NOMO-1 treated with dmso at 0.1 percent for 144 hours (cell line): ENCODE data around the gene ARFGAP3.

Experiments used
- DNase-seq: peaks from one replicate; lab custom pipeline; 2025; ENCODE audit not compliant: unreplicated experiment; lab: John Stamatoyannopoulos, UW

The ARFGAP3 gene

DNA sequence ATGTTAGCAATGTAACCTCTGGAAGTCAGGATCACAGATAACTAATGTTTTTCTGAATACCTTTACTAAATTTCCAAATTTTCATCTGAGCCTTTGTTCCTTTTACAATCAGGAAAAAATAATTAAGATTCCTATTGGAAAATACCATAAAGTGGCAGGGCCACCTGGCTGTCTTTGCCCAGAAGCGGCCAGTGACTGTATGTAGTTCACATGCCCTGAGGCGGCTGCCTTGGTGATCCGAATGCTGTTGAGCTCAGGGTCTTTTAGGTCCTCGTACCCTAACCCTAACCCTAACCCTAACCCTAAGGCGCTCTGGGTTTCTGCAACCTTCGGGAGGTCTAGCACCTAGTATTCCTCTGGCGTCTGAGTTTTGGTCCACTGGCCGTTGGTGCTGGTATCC, 8.5 kb upstream of the ARFGAP3 start:
- DNase-seq, result no peak

- DNase-seq, result peak; percentile 20
These were observed 6.4 kb upstream of the ARFGAP3 start for GRCh38 chr22:42863349-42863961.

DNA sequence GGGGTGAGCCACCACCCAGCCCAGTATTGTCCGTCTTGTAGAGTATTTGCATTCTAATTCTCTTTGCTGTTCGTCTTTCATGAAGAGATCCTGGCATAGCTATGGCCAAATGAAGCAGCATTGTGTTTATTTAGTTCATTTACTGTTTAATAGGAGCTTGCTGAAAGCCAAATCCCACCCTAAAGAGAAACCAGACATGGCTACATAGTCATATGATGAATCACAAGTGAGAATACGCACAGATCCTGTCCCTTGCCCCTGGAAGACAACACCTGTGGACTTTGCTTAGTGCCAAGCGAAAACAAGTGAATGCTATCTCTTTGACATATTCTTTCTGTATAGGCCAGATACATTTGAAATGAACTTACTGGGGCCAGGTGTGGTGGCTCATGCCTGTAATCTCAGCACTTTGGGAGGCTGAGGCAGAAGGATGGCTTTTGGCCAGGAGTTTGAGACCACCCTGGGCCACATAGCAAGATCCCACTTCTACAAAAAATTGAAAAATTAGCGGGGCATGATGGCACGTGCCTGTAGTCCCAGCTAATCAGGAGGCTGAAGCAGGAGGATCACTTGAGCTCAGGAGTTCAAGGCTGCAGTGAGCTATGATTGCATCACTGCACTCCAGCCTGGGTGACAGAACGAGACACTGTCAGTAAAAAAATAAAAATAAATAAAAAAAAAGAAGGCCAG, 5.1 kb upstream of the ARFGAP3 start:
- DNase-seq, result no peak

GRCh38 chr22:42860968-42861367, 3.9 kb upstream of the ARFGAP3 start:
- no peak for DNase-seq

GRCh38 chr22:42857845-42858481, 890 bp upstream of the ARFGAP3 start:
- DNase-seq, result no peak

GRCh38 chr22:42856179-42856864, 751 bp downstream of the ARFGAP3 start:
- no peak for DNase-seq

- no peak for DNase-seq
These were observed 1.4 kb downstream of the ARFGAP3 start for GRCh38 chr22:42855721-42856120.

DNA sequence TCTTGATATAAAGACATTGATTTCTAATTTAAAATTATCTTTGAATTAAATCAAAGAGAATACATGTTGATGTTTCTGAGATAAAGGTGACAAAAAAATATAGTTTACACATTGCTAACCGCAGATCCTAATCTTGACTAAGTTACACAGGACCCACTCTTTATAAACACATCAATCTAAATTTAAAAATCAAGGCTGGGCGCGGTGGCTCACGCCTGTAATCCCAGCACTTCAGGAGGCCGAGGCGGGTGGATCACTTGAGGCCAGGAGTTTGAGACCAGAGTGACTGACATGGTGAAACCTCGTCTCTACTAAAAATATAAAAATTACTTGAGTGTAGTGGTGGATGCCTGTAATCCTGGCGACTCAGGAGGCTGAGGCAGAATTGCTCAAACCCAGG, 1.9 kb downstream of the ARFGAP3 start:
- no peak for DNase-seq

GRCh38 chr22:42848941-42849550, 8.0 kb downstream of the ARFGAP3 start:
- no peak for DNase-seq

GRCh38 chr22:42847110-42847509, 10.0 kb downstream of the ARFGAP3 start:
- DNase-seq, result no peak

- no peak for DNase-seq
These were observed 12.3 kb downstream of the ARFGAP3 start for GRCh38 chr22:42844756-42845155.

DNA sequence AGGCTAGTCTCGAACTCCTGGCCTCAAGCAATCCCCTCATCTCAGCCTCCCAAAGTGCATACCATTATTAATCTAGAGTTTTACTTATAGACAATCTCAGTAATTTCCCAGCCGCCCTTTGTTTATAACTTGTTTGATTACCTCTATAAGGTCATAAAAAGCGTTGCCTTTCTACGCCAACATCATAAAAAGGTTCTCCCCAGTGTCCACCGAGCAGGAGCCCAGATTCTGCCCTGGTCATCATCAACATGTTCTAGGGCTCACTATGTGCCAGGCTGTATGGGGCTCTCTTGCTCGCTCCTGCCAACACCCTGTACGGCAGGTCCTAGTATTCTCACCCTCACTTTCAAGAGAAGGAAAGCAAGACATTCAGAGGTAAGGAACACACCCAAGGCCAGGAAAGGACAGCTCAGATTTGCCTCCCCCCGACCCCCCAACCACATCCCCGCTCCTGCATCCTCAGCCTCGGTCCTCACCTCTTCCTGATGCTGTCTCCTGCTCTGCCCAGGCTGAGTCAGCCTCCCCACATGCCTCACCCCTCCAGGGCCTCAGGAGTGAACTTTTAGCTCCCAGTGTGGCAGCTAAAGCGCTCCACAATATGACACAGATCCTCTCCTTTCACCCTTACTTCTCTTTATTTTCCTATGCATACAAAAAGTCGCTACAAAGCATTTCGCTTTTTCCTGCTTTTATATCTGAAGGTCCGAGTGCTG, 14.3 kb downstream of the ARFGAP3 start:
- DNase-seq, result no peak

DNA sequence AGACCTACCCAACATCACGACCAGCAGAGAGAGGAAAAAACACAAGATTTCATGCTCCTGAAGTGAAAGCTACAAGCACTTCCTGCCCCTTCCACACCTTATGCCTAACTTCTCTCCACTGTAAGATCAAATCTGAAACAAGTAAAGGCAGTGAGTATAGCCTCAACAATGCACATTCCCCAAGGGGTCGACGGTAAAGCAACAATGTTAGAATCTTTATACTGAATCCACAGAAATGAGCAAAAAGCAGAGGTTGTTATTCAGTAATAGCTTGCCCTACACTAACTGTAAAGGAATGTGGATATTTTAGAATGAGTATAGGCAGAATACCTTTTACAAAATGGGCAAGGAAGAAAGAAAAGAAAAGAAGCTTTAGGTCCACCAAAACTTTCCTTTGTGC, 15.6 kb downstream of the ARFGAP3 start:
- DNase-seq, result no peak

- no peak for DNase-seq
These were observed 19.5 kb downstream of the ARFGAP3 start for GRCh38 chr22:42837556-42837955.

DNA sequence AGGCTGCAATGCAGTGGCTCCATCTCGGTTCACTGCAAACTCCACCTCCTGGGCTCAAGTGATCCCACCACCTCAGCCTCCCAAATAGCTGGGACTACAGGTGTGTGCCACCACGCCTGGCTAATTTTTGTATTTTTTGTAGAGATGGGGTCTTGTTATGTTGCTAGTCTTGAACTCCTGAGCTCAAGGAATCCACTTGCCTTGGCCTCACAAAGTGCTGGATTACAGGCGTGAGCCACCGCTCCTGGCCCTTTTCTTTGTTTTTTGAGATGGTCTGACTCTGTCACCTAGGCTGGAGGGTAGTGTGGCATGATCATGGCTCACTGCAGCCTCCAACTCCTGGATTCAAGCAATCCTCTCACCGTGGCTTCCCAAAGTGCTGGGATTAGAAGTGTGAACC, 21.0 kb downstream of the ARFGAP3 start:
- no peak for DNase-seq

DNA sequence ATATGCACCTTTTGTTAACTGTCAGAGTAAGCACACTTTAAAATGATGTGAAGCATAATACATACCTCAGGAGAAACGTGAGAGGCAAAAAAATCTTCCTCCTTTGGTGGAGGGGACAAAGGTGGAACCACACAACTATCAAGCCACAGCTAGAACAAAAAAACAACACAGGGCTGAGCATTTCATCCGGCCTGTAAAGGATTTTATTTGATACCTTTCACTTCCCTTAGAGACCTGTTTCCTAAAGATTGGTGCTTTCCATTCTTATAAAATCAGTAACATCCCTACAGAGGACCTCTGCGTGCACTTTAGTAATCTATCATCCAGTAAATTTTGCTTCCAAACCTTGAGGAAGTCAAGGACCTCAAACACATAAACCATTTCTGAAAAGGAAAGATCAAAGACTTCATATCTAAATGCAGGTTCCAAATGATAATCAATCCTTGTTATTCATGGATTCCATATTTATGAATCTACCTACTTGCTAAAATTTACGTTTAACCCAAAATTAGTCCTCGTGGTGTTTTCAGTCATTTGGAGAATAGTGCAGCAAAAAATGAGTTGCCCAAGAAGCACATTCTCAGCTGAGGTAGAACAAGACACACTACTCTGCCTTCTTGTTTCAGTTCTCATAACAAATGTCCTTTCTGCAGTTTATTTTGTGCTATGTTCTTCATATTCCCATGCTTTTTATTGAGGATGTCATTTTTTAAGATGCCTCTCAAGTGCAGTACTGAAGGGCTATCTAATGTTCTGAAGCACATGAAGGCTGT, 22.7 kb downstream of the ARFGAP3 start:
- no peak for DNase-seq

DNA sequence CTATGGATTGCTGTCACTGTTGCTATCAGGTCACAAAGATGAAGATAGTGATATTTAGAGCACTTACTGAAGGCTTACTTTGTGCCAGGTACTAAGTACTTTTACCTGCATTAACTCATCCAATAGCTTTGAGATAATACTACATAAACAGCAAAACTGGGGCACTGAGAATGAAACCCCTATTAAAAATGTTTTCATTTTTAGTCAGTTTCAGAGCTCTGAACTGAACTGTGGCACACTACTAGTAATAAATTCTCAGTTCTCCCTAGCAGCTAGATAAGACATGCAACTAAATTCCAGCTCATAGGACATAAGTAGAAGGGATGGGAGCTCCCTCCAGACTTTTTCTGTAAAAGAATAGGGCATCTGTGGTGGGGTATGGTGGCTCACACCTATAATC, 24.0 kb downstream of the ARFGAP3 start:
- DNase-seq, result no peak

DNA sequence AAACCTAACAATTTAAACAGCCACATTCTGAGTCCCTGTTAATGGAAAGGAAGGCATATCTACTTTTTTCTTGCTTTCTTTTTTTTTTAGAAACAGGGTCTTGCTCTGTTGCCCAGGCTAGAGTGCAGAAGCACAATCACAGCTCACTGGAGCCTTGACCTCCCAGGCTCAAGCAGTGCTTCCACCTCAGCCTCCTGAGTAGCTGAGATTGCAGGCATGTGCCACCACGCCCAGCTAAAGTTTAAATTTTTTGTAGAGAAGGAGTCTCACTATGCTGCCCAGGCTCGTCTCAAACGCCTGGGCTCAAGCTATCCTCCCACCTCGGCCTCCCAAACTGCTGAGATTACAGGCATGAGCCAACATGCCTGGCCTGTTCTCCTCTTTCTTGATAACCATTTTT, 25.4 kb downstream of the ARFGAP3 start:
- DNase-seq, result no peak

DNA sequence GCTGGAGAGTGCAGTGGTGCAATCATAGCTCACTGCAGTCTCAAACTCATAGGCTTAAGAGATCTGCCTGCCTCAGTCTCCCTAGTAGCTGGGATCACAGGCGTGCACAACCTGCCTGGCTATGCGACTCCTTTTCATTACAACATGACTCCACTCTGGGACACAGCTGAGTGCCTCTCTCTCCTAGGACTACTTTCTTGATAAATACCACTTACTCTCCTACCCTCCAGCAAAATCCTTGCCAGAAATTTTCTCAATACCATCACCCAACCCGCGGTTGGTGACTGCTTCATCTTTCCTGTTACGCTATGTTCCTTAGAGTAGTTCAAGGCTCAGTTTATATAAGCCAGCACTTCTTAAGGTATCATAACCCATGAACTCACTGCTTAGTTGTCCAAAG, 26.9 kb downstream of the ARFGAP3 start:
- no peak for DNase-seq

DNA sequence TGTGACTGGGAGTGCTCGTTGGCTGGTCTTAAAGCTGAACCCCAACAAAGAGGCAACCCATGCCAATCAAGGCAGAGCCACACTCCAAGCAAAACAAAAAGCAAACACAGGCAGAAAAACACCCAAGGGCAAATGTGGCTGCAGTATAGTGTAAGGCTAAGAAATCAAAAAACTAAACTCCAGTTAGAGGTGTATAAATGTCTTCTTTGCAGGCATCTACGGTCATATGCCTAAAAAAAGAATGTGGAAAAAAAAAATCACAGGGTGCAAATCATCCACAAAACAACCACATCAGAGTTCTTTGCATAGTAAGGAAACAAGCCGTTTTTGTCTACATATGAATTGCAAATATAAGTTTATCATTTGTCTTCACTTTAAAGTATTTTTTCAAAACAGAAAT, 27.8 kb downstream of the ARFGAP3 start:
- no peak for DNase-seq
